Urothelium cell line (cell line): ENCODE data around the gene C11orf42.
A peak's percentile ranks its signal among the peaks of the same experiment; 100 is the strongest.
"Not testable (repeated sequence)": the region's sequence is repeated elsewhere in the genome, so short reads cannot be mapped to it uniquely, and the experiment has no call there.

Experiments
- DNase-seq: peaks from one replicate; pipeline ENCODE4 v3.0.0; 2011; ENCODE audit warnings: low spot score, mixed read lengths
- FAIRE-seq: peaks from 2 replicates; lab custom pipeline; 2011; peaks lifted over from hg19 to GRCh38; lab: Jason Lieb, UNC

Gene C11orf42

GRCh38 chr11:6219359-6219758, 14.0 kb downstream of the C11orf42 start:
- FAIRE-seq (no peak), DNase-seq (no peak)

GRCh38 chr11:6223854-6224253, 18.5 kb downstream of the C11orf42 start:
- FAIRE-seq (no peak), DNase-seq (no peak)

GRCh38 chr11:6224421-6224820, 19.1 kb downstream of the C11orf42 start:
- DNase-seq = no peak
- FAIRE-seq = no peak

GRCh38 chr11:6225024-6225423, 19.7 kb downstream of the C11orf42 start:
- DNase-seq (no peak), FAIRE-seq (no peak)

- no peak for FAIRE-seq
- DNase-seq = no peak
These were observed 20.5 kb downstream of the C11orf42 start for GRCh38 chr11:6225896-6226295.

- FAIRE-seq = no peak
- DNase-seq = no peak
These were observed 23.2 kb downstream of the C11orf42 start for GRCh38 chr11:6228520-6228919.

- FAIRE-seq (no peak), DNase-seq (no peak)
These were observed 24.6 kb downstream of the C11orf42 start for GRCh38 chr11:6229911-6230310.

- FAIRE-seq = no peak
These were observed 27.5 kb downstream of the C11orf42 start for GRCh38 chr11:6232899-6233298.

GRCh38 chr11:6233984-6234386, 28.6 kb downstream of the C11orf42 start:
- no peak for DNase-seq
- FAIRE-seq = no peak

More at GRCh38 chr11:6232899-6233298, 27.5 kb downstream of the C11orf42 start:
- no peak for DNase-seq

- DNase-seq = peak; percentile 98
- FAIRE-seq = peak; percentile 96
These were observed 29.2 kb downstream of the C11orf42 start, which contains the start of gene FHIP1B for GRCh38 chr11:6234387-6235107. Gene FHIP1B (minus strand): TSS chr11:6234636. CDS start chr11:6224516, 10,120 bp downstream.

GRCh38 chr11:6237266-6237665, 31.9 kb downstream of the C11orf42 start:
- no peak for DNase-seq
- no peak for FAIRE-seq

GRCh38 chr11:6237761-6238302, 32.5 kb downstream of the C11orf42 start:
- no peak for FAIRE-seq
- no peak for DNase-seq

- no peak for DNase-seq
- no peak for FAIRE-seq
These were observed 33.5 kb downstream of the C11orf42 start, which contains the start of gene CNGA4 for GRCh38 chr11:6238902-6239301. Gene CNGA4 (plus strand): TSS chr11:6239089. CDS start chr11:6239207, 118 bp downstream.

- no peak for DNase-seq
- no peak for FAIRE-seq
These were observed 34.8 kb downstream of the C11orf42 start for GRCh38 chr11:6240139-6240538.

- DNase-seq (no peak), FAIRE-seq (no peak)
These were observed 35.4 kb downstream of the C11orf42 start for GRCh38 chr11:6240781-6241180.

- no peak for DNase-seq
- no peak for FAIRE-seq
These were observed 36.0 kb downstream of the C11orf42 start for GRCh38 chr11:6241316-6241715.

GRCh38 chr11:6245536-6245935, 40.2 kb downstream of the C11orf42 start:
- no peak for FAIRE-seq

GRCh38 chr11:6248248-6248647, 42.9 kb downstream of the C11orf42 start:
- DNase-seq (no peak), FAIRE-seq (no peak)

More at GRCh38 chr11:6245536-6245935, 40.2 kb downstream of the C11orf42 start:
- DNase-seq = no peak

GRCh38 chr11:6248897-6249296, 43.5 kb downstream of the C11orf42 start:
- not testable (repeated sequence) for DNase-seq, FAIRE-seq

- DNase-seq (peak; percentile 61), FAIRE-seq (no peak)
These were observed 44.6 kb downstream of the C11orf42 start for GRCh38 chr11:6249770-6250555.

GRCh38 chr11:6251120-6251733, 45.9 kb downstream of the C11orf42 start:
- FAIRE-seq = peak; percentile 30

More at GRCh38 chr11:6251120-6251733, 45.9 kb downstream of the C11orf42 start:
- DNase-seq = peak; percentile 75
